Measurements from ENCODE around the gene IL3.

DNA sequence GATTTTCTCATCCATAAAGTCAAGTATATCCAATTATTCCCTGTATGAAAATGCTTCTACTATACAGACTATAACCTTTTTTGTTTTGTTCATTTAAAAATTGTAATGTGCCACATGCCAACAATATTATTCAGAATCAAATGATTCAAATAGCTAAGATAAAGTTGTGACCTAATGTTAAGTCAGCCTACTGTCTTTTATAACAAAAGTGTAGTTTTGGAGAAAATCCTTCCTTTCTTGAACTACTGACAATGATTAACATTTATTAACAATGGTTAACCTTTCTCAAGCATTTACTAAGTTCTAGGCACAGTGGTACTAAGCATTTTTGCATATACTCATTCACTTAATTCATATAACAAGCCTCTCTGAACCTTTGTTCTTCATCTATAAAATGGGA, 38.2 kb downstream of the IL3 start:
- TF ChIP-seq, protein P1, sequence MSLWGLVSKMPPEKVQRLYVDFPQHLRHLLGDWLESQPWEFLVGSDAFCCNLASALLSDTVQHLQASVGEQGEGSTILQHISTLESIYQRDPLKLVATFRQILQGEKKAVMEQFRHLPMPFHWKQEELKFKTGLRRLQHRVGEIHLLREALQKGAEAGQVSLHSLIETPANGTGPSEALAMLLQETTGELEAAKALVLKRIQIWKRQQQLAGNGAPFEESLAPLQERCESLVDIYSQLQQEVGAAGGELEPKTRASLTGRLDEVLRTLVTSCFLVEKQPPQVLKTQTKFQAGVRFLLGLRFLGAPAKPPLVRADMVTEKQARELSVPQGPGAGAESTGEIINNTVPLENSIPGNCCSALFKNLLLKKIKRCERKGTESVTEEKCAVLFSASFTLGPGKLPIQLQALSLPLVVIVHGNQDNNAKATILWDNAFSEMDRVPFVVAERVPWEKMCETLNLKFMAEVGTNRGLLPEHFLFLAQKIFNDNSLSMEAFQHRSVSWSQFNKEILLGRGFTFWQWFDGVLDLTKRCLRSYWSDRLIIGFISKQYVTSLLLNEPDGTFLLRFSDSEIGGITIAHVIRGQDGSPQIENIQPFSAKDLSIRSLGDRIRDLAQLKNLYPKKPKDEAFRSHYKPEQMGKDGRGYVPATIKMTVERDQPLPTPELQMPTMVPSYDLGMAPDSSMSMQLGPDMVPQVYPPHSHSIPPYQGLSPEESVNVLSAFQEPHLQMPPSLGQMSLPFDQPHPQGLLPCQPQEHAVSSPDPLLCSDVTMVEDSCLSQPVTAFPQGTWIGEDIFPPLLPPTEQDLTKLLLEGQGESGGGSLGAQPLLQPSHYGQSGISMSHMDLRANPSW (CRISPR knock-in tag; conservative IDR thresholded peaks at IDR 0.05; ENCODE audit: low read depth), result no peak
- TF ChIP-seq ZNF138 (CRISPR knock-in tag; conservative IDR thresholded peaks at IDR 0.05), result no peak
- TF ChIP-seq, protein P2, sequence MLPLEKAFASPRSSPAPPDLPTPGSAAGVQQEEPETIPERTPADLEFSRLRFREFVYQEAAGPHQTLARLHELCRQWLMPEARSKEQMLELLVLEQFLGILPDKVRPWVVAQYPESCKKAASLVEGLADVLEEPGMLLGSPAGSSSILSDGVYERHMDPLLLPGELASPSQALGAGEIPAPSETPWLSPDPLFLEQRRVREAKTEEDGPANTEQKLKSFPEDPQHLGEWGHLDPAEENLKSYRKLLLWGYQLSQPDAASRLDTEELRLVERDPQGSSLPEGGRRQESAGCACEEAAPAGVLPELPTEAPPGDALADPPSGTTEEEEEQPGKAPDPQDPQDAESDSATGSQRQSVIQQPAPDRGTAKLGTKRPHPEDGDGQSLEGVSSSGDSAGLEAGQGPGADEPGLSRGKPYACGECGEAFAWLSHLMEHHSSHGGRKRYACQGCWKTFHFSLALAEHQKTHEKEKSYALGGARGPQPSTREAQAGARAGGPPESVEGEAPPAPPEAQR (CRISPR knock-in tag; IDR thresholded peaks at IDR 0.05), result no peak
- TF ChIP-seq, protein P3, sequence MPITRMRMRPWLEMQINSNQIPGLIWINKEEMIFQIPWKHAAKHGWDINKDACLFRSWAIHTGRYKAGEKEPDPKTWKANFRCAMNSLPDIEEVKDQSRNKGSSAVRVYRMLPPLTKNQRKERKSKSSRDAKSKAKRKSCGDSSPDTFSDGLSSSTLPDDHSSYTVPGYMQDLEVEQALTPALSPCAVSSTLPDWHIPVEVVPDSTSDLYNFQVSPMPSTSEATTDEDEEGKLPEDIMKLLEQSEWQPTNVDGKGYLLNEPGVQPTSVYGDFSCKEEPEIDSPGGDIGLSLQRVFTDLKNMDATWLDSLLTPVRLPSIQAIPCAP (CRISPR knock-in tag; IDR thresholded peaks at IDR 0.05), result no peak
- TF ChIP-seq ELF4 (CRISPR knock-in tag; IDR thresholded peaks at IDR 0.05; ENCODE audit: low read depth), result no peak
- TF ChIP-seq, protein P4, sequence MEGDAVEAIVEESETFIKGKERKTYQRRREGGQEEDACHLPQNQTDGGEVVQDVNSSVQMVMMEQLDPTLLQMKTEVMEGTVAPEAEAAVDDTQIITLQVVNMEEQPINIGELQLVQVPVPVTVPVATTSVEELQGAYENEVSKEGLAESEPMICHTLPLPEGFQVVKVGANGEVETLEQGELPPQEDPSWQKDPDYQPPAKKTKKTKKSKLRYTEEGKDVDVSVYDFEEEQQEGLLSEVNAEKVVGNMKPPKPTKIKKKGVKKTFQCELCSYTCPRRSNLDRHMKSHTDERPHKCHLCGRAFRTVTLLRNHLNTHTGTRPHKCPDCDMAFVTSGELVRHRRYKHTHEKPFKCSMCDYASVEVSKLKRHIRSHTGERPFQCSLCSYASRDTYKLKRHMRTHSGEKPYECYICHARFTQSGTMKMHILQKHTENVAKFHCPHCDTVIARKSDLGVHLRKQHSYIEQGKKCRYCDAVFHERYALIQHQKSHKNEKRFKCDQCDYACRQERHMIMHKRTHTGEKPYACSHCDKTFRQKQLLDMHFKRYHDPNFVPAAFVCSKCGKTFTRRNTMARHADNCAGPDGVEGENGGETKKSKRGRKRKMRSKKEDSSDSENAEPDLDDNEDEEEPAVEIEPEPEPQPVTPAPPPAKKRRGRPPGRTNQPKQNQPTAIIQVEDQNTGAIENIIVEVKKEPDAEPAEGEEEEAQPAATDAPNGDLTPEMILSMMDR (IDR thresholded peaks at IDR 0.05), result no peak

Measured in WTC11 (cell line).